HG03064 (cell line): ENCODE measurements around the gene NEMF.
"Not testable (repeated sequence)": the region's sequence is repeated elsewhere in the genome, so short reads cannot be mapped to it uniquely, and the experiment has no call there.

Experiments
- ATAC-seq: cut with Tn5 transposase; IDR thresholded peaks from one replicate; pipeline ENCODE4 v1.9.1; 2021; ENCODE audit warnings: low read depth; ENCODE audit not compliant: unreplicated experiment

The NEMF gene

DNA sequence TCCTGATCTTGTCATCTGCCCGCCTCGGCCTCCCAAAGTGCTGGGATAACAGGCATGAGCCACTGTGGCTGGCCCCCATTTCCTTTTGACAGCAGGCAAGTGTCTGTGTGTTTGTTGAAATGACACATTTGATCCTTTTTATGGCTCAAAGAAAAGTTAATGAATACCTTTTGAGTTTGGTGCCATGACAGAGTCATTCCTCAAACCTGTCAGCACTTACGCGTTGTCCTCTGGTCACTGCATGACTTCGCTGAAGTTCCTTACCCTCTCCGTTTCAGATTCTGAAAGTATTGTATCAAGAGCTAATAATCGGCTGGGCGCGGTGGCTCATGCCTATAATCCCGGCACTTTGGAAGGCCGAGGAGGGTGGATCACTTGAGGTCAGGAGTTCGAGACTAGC lies 32.4 kb downstream of the NEMF start:
- no peak for ATAC-seq

DNA sequence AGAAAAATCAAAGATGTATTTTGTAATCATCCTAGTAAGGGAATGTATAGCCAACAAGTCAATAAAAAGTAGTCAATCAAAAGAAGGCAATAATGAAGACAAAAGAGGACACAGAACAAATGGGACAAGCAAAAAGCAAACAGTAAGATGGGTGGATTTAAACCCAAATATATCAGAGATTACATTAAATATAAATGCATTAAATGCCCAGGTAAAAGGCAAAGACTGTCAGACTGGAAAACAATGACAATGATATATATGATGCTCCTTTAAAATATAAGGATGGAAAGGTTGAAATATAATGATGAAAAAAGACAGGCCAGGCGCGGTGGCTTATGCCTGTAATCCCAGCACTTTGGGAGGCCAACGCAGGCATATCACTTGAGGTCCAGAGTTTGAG lies 35.7 kb downstream of the NEMF start:
- ATAC-seq, result no peak

DNA sequence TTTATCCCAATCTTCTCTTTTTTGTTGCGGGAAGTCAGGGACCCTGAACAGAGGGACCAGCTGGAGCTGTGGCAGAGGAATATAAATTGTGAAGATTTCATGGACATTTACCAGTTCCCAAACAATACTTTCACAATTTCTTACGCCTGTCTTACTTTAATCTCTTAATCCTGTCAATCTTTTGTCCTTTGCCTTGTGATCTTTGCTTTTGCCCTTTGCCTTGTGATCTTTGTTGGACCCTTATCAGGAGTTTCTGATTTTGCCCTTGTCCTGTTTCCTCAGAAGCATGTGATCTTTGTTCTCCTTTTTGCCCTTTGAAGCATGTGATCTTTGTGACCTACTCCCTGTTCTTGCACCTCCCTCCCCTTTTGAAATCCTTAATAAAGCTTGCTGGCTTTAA lies 36.5 kb downstream of the NEMF start:
- not testable (repeated sequence) for ATAC-seq

DNA sequence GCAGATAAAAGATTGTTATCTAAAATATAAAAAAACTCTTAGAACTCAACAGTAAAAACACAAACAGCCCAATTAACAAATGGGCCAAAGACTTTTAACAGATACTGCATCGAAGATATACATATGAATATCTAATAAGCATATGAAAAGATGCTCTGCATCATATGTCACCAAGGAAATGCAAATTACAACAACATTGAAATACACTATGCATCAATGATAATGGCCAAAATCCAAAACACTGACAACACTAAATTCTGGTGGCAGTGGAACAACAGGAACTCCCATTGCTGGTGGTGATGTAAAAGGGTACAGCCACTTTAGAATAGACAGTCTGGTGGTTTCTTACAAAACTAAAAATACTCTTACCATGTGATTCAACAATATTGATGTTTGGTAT lies 43.8 kb downstream of the NEMF start:
- ATAC-seq, result no peak

- no peak for ATAC-seq
Observed at GRCh38 chr14:49796025-49796424, 56.6 kb downstream of the NEMF start.

DNA sequence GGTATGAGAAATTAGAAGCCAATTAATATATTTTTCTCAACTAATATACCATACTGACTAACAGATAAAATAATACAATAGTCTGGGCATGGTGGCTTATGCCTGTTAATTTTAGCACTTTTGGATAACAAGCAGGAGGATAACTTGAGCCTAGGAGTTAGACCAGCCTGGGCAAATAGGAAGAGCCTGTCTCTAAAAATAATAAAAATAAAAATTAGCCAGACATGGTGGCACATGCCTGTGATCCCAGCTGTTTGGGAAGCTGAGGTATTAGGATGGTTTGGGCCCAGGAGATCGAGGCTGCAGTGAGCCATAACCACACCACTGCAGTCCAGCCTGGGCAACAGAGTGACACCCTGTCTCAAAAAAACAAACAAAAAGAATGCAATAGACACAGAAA lies 60.0 kb downstream of the NEMF start:
- no peak for ATAC-seq

DNA sequence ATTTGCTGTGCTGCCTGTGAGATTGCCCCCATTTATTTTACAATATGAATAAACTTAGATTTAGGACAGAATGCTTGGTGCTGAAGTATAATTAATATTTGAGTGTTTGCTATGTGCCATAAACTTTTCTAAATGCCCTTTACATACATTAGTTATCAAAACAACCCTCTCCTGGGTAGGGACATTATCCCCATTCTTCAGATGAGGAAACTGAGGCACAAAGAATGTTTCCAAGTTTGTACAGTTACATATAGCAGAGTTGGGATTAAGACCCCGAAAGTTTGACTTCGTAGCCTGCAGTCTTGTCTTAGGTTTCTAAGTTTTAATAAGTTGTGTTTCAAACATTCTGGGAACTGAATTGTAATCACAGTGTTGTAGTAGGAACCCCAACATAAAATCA lies 66.3 kb downstream of the NEMF start:
- ATAC-seq, result no peak

DNA sequence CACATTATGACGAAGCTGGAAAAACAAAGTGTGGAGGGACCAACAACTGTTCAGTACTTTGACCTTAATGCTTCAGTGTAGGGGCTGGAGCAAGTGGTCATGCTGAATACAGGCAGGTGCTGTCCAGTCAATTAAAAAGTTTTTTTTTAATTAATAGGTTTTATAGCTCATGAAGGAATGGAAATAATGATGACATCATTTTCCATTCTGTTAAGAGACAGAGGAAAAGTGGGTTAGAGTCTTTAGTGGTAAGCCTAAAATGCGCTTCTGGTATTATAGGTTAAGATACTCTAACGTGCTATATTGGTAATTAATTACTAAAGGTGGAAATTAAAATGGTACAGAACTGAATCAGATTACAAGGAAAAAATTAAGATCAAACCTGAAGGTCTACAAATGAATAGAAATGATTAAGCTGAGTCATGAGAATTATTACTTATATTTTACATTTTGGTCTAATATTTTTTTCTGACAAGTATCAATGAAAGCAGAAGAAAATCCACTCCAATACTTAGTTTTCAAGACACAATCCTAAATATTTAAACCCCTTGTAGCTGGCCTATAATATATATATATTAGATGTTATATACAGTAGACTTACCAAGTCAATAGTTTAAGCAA lies 69.1 kb downstream of the NEMF start:
- no peak for ATAC-seq

- not testable (repeated sequence) for ATAC-seq
Observed at GRCh38 chr14:49781040-49781439, 71.5 kb downstream of the NEMF start.

DNA sequence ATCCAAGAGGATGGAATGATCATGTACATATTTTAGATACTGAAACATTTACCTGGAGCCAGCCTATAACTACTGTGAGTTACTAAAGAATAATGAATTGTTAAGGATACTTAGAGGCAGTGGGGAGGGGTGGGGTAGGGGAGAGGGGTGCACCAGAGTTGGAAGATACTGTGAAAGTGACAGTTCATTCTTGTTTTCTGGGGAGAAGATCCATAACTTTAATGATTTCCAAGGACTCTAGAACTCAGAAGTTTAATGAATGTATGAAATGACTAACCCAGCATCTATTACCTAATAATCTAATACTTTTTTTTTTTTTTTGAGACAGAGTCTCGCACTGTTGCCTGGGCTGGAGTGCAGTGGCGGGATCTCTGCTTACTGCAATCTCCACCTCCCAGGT lies 74.2 kb downstream of the NEMF start:
- no peak for ATAC-seq

- no peak for ATAC-seq
Observed at GRCh38 chr14:49774106-49774505, 78.5 kb downstream of the NEMF start.

GRCh38 chr14:49771691-49772090 lies 80.9 kb downstream of the NEMF start:
- not testable (repeated sequence) for ATAC-seq

GRCh38 chr14:49770212-49770817 lies 82.3 kb downstream of the NEMF start:
- ATAC-seq, result no peak

GRCh38 chr14:49769581-49770211 lies 82.9 kb downstream of the NEMF start:
- ATAC-seq, result no peak

DNA sequence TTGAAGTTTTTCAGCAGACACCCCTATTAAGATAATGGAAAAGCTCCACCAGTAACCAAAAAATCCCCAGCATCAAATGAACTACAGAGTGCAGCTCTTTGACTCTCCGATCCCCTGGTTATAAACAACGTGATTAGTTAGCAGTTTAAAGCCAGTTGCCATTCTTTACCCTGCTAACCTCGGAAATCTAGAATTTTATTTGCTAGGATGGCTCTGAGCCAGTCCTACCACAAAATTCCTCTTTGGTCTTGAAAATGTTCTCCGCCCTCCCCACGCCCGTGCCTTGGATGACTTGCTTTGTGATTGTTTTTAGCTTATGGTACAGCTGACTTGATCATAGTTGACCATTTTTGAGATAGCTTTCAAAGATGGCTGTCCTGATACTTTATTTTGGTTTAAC lies 83.4 kb downstream of the NEMF start:
- ATAC-seq, result no peak

DNA sequence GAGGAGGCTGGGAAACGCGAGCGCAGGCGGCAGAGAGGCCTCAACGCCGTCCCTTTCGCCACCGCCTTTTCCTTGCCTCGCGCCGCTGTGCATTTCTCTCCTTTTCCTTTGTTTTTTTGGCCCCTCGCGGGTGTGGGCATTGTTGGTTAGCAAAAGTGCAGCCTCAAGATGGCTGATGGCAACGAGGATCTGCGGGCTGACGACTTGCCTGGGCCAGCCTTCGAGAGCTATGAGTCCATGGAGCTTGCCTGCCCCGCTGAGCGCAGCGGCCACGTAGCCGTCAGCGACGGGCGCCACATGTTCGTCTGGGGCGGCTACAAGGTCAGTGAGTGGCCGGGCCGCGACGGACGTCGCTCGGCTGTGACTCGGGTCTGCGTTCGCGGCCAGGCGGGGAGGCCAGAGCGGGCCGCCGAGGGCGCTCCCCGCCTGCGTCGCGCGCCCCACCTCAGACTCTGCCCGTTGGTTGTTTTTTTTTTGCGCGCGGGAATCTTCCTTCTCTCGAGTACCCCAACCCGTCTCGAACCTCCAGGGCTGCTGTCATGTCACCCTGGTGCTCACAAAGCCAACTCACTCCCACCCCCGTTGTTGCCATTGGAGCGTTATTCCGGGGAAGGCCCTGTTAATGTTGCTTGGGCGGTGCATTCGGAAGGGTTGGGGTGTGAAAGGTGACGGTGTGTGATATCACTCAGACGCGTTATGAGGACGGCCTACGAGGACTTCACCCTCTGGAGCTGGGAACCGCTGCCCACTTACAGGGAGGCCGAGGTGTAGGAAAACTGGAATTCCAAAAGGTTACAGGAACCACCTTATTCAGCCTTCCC lies 84.1 kb downstream of the NEMF start:
- peak; percentile 27 for ATAC-seq

- peak; percentile 86 for ATAC-seq
Observed at GRCh38 chr14:49767571-49768300, 84.9 kb downstream of the NEMF start, which contains the start of gene KLHDC2. KLHDC2 (plus strand) TSS chr14:49768153; CDS start chr14:49768469, 316 bp downstream.

- ATAC-seq, result no peak
Observed at GRCh38 chr14:49767270-49767570, 85.4 kb downstream of the NEMF start.

DNA sequence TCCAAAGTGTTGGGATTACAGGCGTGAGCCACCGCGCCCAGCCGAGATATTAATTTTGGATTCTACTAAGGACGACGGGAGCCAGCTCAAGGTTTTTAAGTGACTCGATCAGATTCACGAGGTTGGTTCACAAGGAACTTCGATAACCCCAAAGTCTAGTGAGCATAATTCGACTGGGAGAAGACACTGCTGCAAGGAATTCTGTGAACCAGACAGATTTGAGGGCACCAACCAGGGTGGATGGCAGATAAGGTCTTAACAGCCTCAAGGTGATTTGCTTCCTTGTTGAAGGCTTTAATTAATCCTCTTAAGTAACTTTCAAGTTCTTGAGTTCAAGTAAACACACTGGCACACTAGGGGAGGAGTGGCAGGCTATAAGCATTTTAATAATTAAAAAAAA lies 85.7 kb downstream of the NEMF start:
- ATAC-seq, result no peak

DNA sequence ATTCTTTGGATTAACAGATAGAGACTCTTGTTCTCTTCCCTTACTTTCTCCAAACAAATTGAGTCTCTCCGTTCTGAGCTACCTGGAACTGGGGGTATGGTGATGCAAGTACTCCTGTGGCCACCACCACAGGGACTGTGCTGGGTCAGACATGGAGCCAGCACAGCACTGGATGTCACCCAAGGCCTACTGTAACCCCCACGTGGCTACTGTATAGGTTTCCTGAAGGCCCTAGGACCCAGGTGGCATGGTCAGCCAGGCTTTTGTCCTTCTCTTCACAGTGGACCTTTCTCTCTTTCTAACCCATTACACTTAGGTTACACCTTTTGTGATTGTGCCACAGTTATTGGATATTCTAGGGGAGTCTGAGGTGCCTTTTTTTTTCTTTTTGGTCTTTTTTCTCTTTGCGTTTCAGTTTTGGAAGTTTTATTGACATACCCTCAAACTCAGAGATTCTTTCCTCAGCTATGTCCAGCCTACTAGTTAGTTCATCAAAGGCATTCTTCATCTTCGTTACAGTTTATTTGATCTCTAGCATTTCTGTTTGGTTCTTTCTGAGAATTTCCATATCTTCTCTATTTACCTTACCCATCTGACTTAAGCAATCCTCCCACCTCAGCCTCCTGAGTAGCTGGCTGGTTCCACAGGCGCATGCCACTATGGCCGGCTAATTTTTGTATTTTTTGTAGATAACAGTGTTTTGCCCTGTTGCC lies 90.6 kb downstream of the NEMF start:
- no peak for ATAC-seq
